SK-N-SH (cell line): Measurements from ENCODE around the gene DYNAP. TPM values are rescaled to one million over a fixed set of nuclear protein-coding genes. Genes with fewer than 3 reads are reported as not detected.

Source experiments
- CTCF ChIA-PET: fragments of 300-600, 350-600 bp; formaldehyde crosslinking; extraction: SDS; loops from one replicate; lab custom pipeline; 2021; lab: Yijun Ruan, JAX
- POLR2A ChIA-PET: fragments of 350-600 bp; sonication (Branson Sonifier 250); formaldehyde crosslinking; extraction: SDS; loops from one replicate; lab custom pipeline; 2020; ENCODE audit warnings: antibody characterized with exemption, inconsistent platforms; lab: Yijun Ruan, JAX
- DNase-seq: peaks from one replicate; pipeline ENCODE4 v3.0.0; 2012
- H2AFZ ChIP-seq: fragments of 200-600 bp; sonication (generic); 2 replicates; pipeline ENCODE4 v1.8.1; 2016; ENCODE audit warnings: antibody characterized with exemption, mild to moderate bottlenecking, low read depth
- H3F3A ChIP-seq: fragments of 200-600 bp; sonication (generic); replicated peaks from 2 replicates; pipeline ENCODE3; 2016; ENCODE audit warnings: antibody characterized with exemption, mild to moderate bottlenecking; ENCODE audit not compliant: insufficient read depth
- H3K27ac ChIP-seq, 2 experiments: fragments of 200-500 bp in 1 of 2; fragments of 200-600 bp in 1 of 2; sonication (Bioruptor generic) in 1 of 2; sonication (generic), shearing (Covaris generic) in 1 of 2; 2 replicates each; pipeline versions ENCODE4 v1.5.1 to v1.6.1; 2014 to 2016; ENCODE audit warnings: low read depth in 2 of 2, inconsistent platforms in 1 of 2, low read length in 1 of 2, mild to moderate bottlenecking in 1 of 2, mixed read lengths in 1 of 2
- H3K27me3 ChIP-seq: fragments of 200-600 bp; sonication (generic), shearing (Covaris generic); 2 replicates; pipeline ENCODE4 v1.6.1; 2016; ENCODE audit warnings: mixed run types; ENCODE audit not compliant: insufficient read depth
- H3K36me3 ChIP-seq, 2 experiments: fragments of 200-500 bp in 1 of 2; fragments of 200-600 bp in 1 of 2; sonication (Bioruptor generic) in 1 of 2; sonication (generic) in 1 of 2; replicated peaks in 1 of 2; 2 replicates each; pipeline versions ENCODE3 to v1.5.1; 2014 to 2016; ENCODE audit warnings: low read length in 1 of 2, mild to moderate bottlenecking in 1 of 2; ENCODE audit not compliant: insufficient read depth in 2 of 2, control insufficient read depth in 1 of 2
- H3K4me1 ChIP-seq, 2 experiments: fragments of 200-500 bp in 1 of 2; fragments of 200-600 bp in 1 of 2; sonication (Bioruptor generic) in 1 of 2; sonication (generic), shearing (Covaris generic) in 1 of 2; 2 replicates each; pipeline versions ENCODE4 v1.5.1 to v1.6.1; 2014 to 2016; ENCODE audit warnings: low read depth in 1 of 2, low read length in 1 of 2, mixed run types in 1 of 2; ENCODE audit not compliant: insufficient read depth in 2 of 2, control insufficient read depth in 1 of 2
- H3K4me2 ChIP-seq: fragments of 200-600 bp; sonication (generic), shearing (Covaris generic); 2 replicates; pipeline ENCODE4 v1.6.1; 2017; ENCODE audit warnings: mixed run types
- H3K4me3 ChIP-seq, 2 experiments: fragments of 200-500 bp in 1 of 2; fragments of 200-600 bp in 1 of 2; sonication (Bioruptor generic) in 1 of 2; sonication (generic), shearing (Covaris generic) in 1 of 2; 2 replicates each; pipeline versions ENCODE4 v1.5.1 to v1.8.1; 2014 to 2016; ENCODE audit warnings: low read depth in 2 of 2, inconsistent platforms in 1 of 2, low read length in 1 of 2, mild to moderate bottlenecking in 1 of 2, mixed read lengths in 1 of 2, moderate library complexity in 1 of 2
- H3K79me2 ChIP-seq: fragments of 200-600 bp; sonication (generic); 2 replicates; pipeline ENCODE4 v1.8.1; 2017; ENCODE audit warnings: mild to moderate bottlenecking; ENCODE audit not compliant: insufficient read depth
- H3K9ac ChIP-seq: fragments of 200-600 bp; sonication (generic); 2 replicates; pipeline ENCODE4 v1.6.1; 2017; ENCODE audit warnings: mixed run types
- H3K9me2 ChIP-seq: fragments of 200-600 bp; sonication (generic); 2 replicates; pipeline ENCODE4 v1.6.1; 2017; ENCODE audit warnings: mixed run types
- H3K9me3 ChIP-seq: fragments of 200-600 bp; sonication (generic); 2 replicates; pipeline ENCODE4 v1.6.1; 2017; ENCODE audit warnings: mixed run types, mild to moderate bottlenecking, moderate library complexity
- H4K20me1 ChIP-seq: fragments of 200-600 bp; sonication (generic); 2 replicates; pipeline ENCODE4 v1.6.1; 2017; ENCODE audit warnings: mild to moderate bottlenecking, mixed run types; ENCODE audit not compliant: insufficient read depth
- ELF1 ChIP-seq: IDR thresholded peaks from 2 replicates; pipeline ENCODE4 v1.4.0; 2012
- FOSL2 ChIP-seq: IDR thresholded peaks from 2 replicates; pipeline ENCODE4 v1.4.0; 2012; ENCODE audit warnings: low read depth, mild to moderate bottlenecking, moderate library complexity, borderline replicate concordance
- FOXJ3 ChIP-seq: sonication (generic); formaldehyde crosslinking; IDR thresholded peaks from 2 replicates; pipeline ENCODE4 v1.5.1; 2020; ENCODE audit warnings: mild to moderate bottlenecking, missing genetic modification reagents
- MXI1 ChIP-seq: IDR thresholded peaks from 2 replicates; pipeline ENCODE4 v1.6.1; 2012; ENCODE audit warnings: mild to moderate bottlenecking, low read depth, low read length, improper control_type of control experiment
- NFIC ChIP-seq: IDR thresholded peaks from 2 replicates; pipeline ENCODE4 v1.4.0; 2012; ENCODE audit warnings: borderline replicate concordance
- POLR2AphosphoS5 ChIP-seq: IDR thresholded peaks from 2 replicates; pipeline ENCODE4 v1.6.1; 2012; ENCODE audit warnings: low read depth, low read length
- RCOR1 ChIP-seq: fragments of 150-350 bp; IDR thresholded peaks from 2 replicates; pipeline ENCODE4 v1.6.1; 2017; ENCODE audit warnings: antibody characterized with exemption, low read length
- WGBS: methylation state at CpG from one replicate; pipeline ENCODE4 v1.1.6; 2017; ENCODE audit warnings: low lambda C conversion rate; 5-methylcytosine and 5-hydroxymethylcytosine counted together
- polyA plus RNA-seq, 3 experiments: library from polyadenylated mRNA; depleted of rRNA; stranded (reverse); fragments of >200 nt; gene quantifications; 2 replicates each; pipeline ENCODE4 v1.2.3, GENCODE V29; 2012
- TF ChIP-seq, protein P1 (sequence below): fragments of 150-350 bp; IDR thresholded peaks from 2 replicates; pipeline ENCODE4 v1.6.1; 2016; ENCODE audit warnings: mild to moderate bottlenecking, low read depth, low read length
- TF ChIP-seq, protein P2 (sequence below): IDR thresholded peaks from 2 replicates; pipeline ENCODE4 v1.4.0; 2012; ENCODE audit warnings: low read depth

DYNAP gene
- polyA plus RNA-seq, 1 of the 3 experiments (the other 2 are of a cell fraction): not detected

DNA sequence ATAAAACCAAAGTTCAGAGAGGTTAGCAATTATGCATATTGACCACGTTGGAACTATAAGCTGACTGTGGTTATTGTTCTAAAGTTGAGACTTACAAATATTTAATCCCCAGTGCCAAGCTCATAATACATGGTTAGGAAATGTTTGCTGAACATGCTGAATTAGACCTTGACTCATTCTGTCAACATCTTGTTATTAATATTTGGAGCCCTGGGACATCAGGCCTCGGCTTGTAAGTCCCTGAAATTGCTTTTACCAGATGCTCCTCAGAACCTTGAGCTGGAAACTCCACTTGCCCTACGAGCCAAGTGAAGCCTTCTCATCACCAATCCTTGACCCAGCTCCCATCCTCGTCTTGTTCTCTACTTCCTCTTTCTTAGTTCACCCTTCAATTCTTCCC lies 21.2 kb downstream of the DYNAP start:
- Histone ChIP-seq H3K9ac (no peak overlapping the region), H3K36me3 (no peaks in the 10 kb centered on the region), H2AFZ (no peak overlapping the region), H4K20me1 (no peaks in the 10 kb centered on the region), H3K4me3 (no peak overlapping the region), H3K79me2 (no peaks in the 10 kb centered on the region), H3K4me1 (no peaks in the 10 kb centered on the region), H3K27ac (no peak overlapping the region), H3K27me3 (no peaks in the 10 kb centered on the region), H3K9me2 (no peaks in the 10 kb centered on the region), H3F3A (no peaks in the 10 kb centered on the region), H3K9me3 (no peaks in the 10 kb centered on the region), H3K4me2 (no peak overlapping the region)
- WGBS: 4% methylated on average over 4 of the region's 4 CpGs
- POLR2A ChIA-PET: no interaction called here
- no peak for DNase-seq
- CTCF ChIA-PET: interaction anchor here (0.9 to 1.1 kb wide), 3 partner anchors 21 to 219 kb away, joined by 3 read pairs; partner anchors contain the start of gene DYNAP
- no peak for TF ChIP-seq RCOR1

DNA sequence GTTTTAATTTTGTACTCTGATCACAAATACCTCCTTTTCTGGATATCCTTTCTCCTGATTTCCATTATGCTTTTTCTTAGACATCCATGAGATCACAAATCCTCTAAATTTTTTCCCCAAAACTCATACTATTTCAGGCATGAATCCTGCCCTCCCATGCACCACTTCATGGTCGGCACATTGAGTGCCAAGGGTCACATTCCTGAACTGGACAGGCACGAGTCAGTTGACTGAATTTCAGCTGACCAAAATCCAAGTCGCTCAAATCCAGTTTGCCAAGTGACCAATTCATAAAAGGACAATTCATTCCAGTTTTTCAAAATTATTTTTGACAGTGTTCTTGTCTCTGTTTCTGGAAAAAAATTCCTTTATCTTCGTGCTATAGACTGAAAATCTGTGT lies 22.1 kb downstream of the DYNAP start:
- no peaks in the 10 kb centered on the region for H3K36me3 ChIP-seq
- H4K20me1 ChIP-seq: no peaks in the 10 kb centered on the region
- no peaks in the 10 kb centered on the region for H3K9me2 ChIP-seq
- 9% methylated on average over 4 of the region's 4 CpGs for WGBS
- H3K27me3 ChIP-seq: no peaks in the 10 kb centered on the region
- CTCF ChIA-PET: interaction anchor here (1.1 kb wide), 1 partner anchor 25 kb away, joined by 3 read pairs; no protein-coding TSS in a partner anchor
- H3K4me3 ChIP-seq: no peak overlapping the region
- POLR2A ChIA-PET: no interaction called here
- H2AFZ ChIP-seq: no peak overlapping the region
- no peak overlapping the region for H3K27ac ChIP-seq
- no peak for DNase-seq
- H3K9ac ChIP-seq: no peak overlapping the region
- H3K4me2 ChIP-seq: no peak overlapping the region
- H3K79me2 ChIP-seq: no peaks in the 10 kb centered on the region
- no peaks in the 10 kb centered on the region for H3K9me3 ChIP-seq
- H3K4me1 ChIP-seq: no peaks in the 10 kb centered on the region
- TF ChIP-seq POLR2AphosphoS5: no peak
- TF ChIP-seq MXI1: no peak
- TF ChIP-seq, protein P1, sequence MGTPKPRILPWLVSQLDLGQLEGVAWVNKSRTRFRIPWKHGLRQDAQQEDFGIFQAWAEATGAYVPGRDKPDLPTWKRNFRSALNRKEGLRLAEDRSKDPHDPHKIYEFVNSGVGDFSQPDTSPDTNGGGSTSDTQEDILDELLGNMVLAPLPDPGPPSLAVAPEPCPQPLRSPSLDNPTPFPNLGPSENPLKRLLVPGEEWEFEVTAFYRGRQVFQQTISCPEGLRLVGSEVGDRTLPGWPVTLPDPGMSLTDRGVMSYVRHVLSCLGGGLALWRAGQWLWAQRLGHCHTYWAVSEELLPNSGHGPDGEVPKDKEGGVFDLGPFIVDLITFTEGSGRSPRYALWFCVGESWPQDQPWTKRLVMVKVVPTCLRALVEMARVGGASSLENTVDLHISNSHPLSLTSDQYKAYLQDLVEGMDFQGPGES: no peak
- no peak for TF ChIP-seq FOXJ3 (CRISPR knock-in tag)
- no peak for TF ChIP-seq ELF1
- TF ChIP-seq FOSL2: no peak
- H3F3A ChIP-seq: no peaks in the 10 kb centered on the region

DNA sequence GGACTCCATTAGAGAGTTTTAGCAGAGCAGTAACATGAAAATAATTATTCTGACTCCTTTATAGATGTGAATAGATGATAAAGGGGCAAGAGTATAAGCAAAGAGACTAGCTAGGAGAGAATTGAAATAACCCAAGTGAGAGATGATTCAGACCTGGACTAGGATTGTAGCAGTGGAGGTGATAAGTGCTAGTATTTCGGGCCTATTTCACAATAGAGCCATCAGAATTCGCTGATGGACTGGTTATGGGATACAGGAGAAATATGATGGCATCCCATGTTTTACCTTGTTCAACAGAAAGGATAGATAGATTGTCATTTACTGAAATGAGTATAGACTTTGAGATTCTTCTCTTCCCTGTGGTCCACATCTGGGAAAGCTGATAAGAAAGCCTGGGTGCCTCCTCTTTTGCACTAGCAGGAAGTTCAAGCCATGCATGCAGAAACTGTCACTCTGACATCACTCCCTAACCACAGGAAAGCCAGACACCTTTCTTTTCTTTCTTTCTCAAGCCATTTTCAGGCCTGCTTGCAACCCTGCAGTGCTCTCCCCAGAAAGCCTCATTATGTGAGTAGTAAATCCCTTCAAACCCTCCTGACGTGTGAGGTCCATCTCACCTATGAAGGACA lies 25.3 kb downstream of the DYNAP start:
- no peaks in the 10 kb centered on the region for H3K9me2 ChIP-seq
- no peak overlapping the region for H3K4me2 ChIP-seq
- DNase-seq: no peak
- POLR2A ChIA-PET: no interaction called here
- no peak overlapping the region for H3K9ac ChIP-seq
- no peaks in the 10 kb centered on the region for H4K20me1 ChIP-seq
- H3K79me2 ChIP-seq: no peaks in the 10 kb centered on the region
- no peak overlapping the region for H3K27ac ChIP-seq
- TF ChIP-seq NFIC: no peak
- TF ChIP-seq, protein P2, sequence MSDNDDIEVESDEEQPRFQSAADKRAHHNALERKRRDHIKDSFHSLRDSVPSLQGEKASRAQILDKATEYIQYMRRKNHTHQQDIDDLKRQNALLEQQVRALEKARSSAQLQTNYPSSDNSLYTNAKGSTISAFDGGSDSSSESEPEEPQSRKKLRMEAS: no peak
- no peaks in the 10 kb centered on the region for H3K4me1 ChIP-seq
- CTCF ChIA-PET: no interaction called here
- no peak overlapping the region for H3K4me3 ChIP-seq
- no peaks in the 10 kb centered on the region for H3K36me3 ChIP-seq
- no peaks in the 10 kb centered on the region for H3K27me3 ChIP-seq
- H3K9me3 ChIP-seq: no peaks in the 10 kb centered on the region
- H3F3A ChIP-seq: no peaks in the 10 kb centered on the region
- no peak overlapping the region for H2AFZ ChIP-seq
- 13% methylated on average over 3 of the region's 3 CpGs for WGBS
